HG02678 (cell line): ENCODE results near the gene NCOA6.

ENCODE experiments used
- ATAC-seq: cut with Tn5 transposase; IDR thresholded peaks from one replicate; pipeline ENCODE4 v1.9.1; 2021; ENCODE audit warnings: mild to moderate bottlenecking, moderate library complexity; ENCODE audit not compliant: unreplicated experiment

The NCOA6 gene

DNA sequence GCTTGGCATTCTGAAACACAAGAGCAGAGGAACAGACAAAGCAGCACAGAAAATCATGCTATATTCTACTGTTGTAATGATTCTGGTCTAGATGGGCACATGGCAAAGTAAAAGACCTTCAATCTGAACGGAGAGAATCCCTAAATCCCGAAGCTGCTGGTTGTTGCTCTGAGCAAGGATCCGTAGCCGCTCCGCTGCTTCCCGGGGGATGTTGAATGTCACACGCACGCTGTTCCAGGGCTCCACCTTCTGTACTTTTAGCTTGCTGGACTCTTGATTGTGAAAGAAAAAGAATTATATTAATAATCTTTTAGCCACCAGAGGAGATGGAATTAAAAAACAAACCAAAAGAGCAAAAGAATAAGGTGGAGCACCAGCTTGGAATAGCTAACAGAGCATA is 49.3 kb downstream of the NCOA6 start:
- ATAC-seq = no peak

DNA sequence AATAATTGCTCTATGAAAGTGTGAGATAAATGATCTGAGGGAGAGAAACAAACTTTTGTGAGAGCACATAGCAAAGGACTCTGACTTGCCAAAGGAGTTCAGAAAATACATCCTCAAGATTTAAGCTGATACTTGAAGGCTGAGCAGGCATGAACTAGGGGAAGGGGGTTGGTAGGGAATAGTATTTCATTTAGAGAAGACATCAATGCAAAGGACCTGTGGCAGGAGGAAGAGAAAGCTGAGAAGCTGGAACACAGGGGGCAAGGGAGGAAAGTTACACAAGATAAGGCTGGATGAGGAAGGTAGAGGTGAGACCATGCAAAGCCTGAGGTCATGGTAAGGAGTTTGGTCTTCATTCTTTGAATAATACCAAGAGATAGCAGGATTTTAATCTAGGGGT is 50.6 kb downstream of the NCOA6 start:
- ATAC-seq = no peak

DNA sequence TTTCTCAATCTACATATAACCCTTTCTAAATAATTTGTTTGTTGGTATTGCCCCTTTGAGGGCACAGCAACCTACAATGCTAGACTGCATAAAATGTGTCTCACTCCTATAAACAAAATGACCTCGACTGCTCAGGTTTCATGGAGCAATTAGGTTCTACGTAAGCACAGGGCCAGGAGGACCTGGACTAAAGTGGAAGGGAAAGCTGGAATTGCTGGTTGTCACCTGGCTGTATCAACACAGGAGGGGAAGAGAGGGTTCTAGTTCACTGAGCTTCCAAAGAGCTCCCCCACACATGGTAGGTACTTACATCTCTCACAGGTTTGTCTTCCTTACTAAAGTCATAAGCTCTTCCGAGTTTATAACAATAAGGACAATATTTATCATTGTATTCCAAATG is 51.0 kb downstream of the NCOA6 start:
- ATAC-seq = no peak

DNA sequence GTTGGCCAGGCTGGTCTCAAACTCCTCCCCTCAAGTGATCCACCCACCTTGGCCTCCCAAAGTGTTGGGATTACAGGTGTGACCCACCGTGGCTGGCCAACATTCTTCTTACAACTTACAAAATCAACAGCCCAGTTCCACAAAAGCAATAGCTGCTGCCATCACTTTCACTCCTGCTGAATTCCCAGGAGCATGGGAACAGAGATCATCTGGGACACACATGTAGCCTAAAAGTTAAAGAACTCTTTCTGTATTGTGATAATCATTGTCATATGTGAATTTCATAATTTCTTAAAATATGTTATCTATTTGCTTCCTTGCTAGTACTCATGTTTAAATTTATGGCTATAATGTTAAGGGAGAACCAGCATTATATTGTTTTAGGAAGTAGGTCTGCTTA is 51.7 kb downstream of the NCOA6 start:
- no peak for ATAC-seq

DNA sequence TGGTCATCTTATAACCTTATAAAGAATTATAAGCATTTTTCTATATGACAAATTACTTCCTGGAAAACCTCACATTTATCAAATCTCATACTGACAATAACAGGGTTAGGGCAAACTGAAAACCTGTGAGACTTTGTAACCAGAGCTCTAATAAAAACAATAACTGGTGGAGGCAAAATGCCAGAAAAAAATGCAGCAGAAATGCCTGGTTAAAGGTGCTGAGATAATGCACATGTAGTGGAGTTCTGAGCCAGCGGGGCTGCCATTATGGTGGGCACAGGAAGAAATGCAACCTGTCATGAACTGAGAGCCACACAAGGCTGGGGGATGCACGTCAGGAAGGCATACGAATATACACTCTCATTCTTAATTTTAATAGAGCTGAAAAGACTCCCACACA is 53.0 kb downstream of the NCOA6 start:
- ATAC-seq = no peak

DNA sequence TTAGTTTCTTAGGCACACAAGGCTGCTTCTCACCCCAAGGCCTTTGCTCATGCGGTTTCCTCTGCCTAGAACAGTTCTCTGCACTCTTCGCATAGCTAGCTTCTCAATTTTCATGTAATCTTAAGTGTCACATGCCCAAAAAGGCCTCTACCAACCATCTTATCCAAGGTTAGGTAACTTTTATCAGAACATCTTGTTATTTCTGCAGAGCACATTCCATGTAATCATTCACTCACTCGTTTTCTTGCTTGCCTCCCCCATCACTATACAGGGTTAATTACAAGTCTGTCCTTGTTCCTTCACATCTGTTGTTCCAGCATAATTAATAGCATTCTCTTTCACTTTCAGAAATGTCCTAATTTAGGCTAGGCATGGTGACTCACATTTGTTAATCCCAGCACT is 53.8 kb downstream of the NCOA6 start:
- ATAC-seq = no peak

DNA sequence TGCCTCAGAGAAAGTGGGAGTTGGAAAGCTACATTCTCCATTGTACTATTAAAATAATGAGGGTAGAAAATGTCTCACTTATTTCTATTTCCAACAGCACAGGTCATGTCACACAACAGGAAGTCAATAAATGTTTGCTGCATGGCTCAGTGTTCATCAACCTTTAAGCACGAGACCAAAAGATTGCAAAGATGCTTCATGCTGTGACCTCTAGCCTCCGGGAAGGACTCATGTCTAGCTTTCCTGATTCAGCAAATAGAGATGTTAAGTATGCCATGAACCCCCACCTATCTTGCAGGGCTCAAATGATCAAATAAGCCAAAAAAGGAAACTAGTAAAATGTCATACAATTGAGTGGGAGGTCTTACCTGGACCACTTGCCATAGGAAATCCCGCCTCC is 57.4 kb downstream of the NCOA6 start:
- no peak for ATAC-seq

DNA sequence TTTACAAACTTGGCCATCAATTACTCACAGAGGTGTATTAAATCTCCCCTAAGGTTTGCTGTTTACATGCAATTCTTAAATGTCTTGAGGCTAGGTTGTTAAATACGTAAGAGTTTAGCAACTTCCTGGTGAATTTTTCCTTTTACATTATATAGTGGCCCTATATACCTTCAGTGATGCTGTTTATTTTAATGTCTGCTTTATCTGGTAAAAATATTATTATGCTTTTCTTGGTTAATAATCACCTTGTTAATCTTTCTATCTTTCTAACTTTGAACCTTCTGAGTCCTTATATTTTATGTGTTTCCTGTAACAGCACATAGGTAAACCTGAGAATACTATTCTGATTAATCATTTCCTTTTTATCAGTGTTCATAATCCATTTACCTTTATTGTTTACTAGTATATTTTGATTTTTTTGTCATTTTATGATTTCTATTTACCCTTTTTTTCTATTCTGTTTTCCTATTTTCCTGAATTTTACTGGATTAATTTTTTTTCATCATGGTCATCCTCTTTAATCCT is 63.4 kb downstream of the NCOA6 start:
- no peak for ATAC-seq

DNA sequence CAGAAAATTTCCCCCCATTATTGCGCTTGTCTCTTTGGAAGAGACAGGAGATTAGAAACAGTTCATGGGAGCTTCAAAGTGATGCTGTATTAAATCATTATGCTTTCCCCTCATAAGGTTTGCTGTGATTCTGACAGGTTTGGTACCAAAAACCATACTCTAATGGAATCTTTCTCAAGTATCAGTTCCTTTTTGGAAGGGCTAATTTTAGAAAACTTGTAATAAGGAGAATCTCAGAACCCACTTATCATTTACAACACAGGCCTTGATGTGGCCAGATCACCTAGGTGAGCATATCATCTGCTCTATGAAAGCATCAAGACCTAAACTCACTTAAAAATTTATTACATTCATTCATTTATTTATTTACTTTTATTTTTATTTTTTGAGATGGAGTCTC is 70.1 kb downstream of the NCOA6 start:
- ATAC-seq = no peak

DNA sequence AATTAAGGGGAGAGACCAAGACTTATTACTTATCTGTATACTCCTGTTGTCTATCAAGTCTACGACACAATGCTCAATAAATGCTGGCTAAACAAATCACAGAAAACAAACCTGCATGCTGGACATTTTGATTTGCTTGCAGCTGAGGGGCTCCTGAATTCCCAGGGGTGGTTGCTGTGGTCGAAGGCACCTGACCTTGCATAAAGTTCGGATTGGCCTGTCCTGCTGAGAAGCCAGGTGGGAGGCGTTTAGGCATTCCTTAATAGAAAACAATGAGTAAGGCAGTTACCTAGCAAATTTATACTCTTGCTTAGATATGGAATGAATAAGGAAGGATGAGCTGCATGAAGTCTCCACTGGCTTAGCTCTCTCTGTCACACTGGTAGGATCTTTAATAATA is 70.8 kb downstream of the NCOA6 start:
- ATAC-seq = no peak

DNA sequence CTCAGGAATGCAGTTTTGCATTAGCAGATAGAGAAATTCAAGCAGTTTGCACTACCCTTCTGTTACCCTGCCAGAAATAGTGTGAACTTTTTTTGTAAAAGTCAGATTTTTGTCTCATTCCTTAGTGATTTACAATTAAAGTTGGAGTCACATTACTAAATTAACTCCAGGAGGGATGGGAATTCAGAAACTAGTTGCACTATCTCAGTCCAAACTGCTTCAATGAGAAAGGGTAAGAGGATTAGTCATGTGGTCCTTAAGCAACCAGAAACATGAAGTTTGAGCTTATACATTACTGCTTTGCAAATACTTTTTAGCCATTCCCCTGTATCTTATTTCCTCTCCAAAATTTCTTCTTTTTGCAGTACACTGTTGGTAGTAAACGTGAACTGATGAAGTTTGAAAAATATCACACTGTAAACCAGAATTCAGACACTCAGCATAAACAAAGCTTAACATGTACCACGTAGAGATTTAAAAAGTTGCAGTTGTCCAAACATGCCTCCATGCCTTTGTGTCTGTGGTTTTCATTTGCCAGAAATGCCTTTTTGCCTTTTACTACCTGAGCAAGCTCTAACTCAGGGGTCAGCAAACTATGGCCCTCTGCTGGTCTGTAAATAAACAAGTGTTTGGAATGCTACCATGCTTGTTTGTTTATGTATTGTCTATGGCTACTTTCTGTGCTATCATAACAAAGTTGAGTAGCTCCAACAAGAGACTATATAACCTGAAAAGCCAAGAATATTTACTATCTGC is 71.6 kb downstream of the NCOA6 start:
- no peak for ATAC-seq

DNA sequence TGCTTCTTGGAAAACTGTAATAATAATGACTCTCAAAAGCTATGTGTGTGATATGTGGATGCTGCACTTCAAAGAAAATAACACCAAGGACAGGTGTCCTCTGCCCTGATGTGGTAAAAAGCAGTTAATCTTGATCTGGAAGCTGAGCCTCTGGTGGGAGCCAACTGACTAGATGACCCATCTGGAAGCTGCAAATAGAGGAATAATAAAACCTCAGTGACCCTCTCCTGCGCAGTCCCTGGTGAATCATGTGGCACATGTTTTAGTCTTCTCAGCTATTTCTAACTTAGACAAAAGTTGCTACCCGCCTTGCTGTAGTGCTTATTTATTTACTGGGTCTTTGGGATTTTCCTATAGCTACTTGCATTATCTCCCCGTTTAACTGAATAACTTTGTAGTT is 74.0 kb downstream of the NCOA6 start:
- no peak for ATAC-seq

DNA sequence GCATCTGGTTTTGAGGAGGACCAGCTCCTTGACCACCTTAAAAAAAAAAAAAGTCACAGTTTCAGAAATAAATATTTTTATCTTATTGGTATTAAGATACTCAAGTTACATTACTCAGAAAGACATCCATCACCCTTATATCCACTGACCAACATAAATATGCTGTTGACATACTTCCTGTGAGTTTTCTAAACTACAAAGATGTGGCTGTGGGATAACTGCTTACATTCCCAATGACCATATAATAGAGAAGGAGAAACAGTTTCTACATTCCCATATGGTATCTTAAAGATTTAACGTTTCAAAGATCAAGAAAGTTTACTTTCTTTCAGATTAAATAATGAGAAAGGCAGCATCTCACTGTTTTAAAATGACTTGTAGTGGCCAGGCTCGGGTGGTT is 75.0 kb downstream of the NCOA6 start:
- no peak for ATAC-seq

DNA sequence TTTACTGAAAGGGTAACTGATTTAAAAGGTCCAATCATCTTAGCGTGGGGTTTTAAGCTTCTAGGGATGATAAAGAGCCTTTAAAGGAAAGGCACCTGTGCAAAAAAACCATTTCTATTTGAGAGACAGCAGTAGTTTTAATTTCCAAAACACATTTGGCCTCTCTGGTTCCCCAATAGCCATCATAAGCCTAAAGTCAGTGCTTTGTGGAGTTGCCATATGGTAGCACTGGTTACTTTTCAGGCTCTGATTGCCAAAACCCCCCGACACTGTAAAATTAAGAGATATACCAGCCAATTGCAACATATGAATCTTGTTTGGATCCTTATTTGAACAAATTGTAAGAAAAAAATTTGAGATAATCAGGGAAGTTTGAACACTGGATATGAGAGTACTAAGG is 76.7 kb downstream of the NCOA6 start:
- no peak for ATAC-seq

DNA sequence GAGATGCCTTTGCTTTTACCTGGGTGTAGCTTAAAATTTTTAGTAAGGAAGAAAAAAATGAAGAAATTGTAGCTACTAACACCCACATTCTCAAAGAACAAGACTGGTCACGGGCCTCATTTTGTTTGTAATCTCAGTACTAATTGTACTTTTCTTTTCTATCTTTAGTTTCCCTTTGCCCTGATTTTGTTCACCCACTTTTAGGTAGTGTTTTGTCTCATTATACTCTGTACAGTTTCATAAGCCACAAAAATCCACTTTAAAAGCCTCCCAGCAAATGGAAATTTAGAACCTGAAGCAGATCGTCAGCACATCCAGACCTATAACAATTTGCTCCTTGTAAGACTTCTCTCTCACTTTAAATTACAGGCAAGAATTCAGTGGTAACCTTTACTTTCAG is 78.0 kb downstream of the NCOA6 start:
- no peak for ATAC-seq

DNA sequence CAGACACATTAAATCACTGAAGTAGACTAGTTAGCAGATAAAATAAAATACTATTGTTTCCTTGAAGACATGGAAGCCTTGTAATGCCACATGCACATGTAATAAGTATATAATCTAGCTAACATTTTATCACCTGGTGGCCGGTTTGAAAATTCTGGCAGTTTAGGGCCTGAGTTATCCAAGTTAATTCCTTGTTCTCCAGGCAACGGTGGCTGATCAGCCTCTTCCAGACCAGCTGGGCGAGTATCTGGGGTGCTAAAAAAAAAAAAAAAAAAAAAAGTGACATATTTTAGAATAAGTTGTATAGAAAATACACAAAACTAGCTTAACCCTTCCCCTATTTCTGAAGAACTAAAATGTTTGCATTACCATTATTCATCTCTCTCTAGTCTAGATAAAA is 78.8 kb downstream of the NCOA6 start:
- no peak for ATAC-seq

DNA sequence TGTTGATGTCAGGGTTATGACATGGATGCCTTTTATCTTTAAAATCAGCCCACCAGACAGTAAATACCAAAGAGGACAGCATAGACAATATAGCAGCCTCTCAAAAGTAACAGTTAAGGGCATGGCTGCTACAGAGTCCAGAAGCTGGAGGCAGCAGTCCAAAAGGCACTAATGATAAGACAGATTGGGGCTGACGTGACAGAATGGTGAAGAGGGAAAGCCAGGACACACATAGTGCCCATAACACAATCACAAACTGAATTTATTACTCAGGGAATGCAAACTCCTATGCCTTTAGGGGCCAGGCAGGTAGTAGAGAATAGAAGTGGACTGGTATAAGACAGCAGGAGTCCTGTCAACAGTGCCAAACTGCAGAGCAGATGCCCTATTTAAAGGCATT is 80.6 kb downstream of the NCOA6 start:
- no peak for ATAC-seq

DNA sequence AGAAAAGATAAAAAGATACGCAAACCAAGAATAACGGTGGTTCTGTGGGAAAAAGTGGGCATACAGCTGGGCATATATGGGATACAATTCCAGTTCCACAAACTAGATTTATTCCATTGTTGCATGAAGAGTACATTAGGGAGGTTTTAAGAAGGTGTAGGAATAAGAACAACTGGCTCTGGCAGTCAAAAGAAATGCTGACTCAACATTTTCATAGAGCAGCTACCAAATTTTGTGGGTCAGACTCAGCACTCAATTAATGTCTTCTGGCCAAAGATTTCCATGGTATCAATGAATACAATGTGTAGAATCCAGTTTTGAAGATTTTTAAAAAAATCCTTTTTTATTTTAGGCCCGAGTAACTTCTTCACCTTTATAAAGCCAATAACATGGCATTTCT is 81.1 kb downstream of the NCOA6 start:
- no peak for ATAC-seq

DNA sequence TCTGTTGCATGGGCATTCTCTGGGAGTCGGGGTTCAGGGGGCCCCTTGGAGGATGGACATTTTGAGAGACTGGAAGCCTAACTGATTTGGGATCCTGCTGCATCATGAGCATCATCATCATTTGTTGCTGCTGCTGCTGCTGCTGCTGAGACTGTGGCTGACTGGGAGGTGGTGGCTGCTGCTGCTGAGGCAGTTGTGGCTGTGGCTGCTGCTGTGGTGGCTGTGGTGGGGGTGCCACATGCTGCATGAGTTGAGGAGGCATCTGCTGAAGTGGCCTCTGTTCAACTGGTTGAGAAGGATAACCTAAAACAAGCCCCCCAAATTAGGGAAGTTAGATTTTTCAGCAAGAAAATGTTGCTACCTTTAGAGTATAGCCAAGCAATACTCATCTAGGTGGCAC is 82.4 kb downstream of the NCOA6 start:
- ATAC-seq = no peak

DNA sequence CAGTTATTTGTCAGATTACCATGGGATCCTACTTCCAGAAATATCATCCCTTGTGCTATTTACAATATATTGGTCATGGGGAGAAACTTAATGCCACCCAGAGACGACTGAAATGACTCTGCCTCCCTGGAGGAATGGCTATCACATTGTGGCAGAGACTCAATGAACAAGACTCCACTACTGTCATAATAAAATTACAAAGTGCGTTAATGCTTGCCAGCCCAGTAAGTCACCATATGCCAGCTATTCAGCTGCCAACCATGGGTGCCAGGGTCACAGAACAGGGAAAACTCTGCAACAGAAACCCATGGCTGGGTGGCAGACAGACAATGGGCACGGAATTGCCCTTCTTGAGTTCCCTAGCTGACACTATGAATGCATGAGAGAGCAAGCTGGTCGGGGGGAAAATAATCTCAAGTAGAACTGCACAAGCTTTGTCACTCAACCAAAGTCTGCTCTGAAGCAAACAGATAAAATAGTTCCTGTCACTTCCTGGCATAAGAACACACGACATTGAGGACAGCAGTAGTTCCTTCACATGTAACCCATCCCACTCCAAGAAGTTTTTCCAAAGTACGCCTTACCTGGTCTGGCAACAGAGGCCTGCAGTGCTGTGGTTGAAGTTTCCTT is 89.2 kb downstream of the NCOA6 start:
- no peak for ATAC-seq

DNA sequence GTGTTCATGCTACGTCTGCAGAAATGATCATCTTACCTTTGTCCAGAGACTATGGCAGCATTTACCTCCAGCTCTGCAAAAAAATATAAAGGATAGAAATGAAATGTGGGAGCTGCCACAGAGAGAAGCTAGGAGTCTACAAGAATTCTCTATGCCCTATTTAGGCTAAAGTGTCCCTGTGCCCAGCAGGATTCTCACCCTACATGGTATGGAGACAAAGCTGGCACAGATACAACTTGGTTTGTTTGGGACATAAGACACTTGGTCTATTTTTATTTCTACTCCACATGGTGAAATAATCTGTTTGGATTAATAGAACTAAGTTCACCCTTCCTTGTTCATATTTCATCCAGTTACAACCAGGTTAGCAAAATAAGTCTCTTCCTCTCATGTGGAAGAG is 92.9 kb downstream of the NCOA6 start:
- ATAC-seq = no peak

DNA sequence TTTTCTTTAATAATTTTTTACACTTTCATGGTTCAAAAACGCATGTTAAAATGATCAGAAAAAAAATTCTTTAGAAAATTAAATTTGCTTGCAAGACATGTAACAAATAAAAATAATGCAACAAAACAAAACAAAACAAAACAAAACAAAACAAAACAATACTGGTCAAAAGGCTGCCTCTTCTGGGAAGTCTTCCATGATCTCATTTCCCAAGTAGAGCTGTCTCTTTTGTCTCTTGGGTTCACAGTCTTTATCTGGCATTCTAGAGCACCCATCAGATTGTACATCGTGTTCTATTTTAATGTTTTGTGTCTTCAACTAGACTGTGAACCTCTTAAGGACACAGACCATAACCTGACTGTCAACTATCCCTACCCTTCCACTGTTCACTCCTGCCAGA is 96.0 kb downstream of the NCOA6 start:
- ATAC-seq = no peak

DNA sequence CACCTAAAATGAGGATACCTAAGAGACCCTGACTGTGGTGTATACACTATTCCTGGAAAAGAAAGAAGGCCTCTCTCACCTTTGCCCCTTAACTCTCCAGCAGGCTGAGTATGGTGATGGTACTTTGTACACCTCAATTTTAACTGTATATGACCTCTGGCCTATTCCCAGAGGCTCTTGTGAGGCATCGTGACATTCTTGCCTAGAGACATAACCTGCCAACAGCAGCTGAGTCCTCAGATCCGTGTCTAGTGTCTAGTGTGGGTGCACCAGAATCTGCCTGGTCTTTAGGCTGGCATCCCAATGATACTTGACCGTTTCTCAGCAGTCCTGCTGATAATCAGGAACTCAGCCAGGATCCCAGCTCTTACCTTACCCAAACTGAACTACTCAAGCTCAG is 101.3 kb downstream of the NCOA6 start:
- ATAC-seq = no peak
